Activated T-cell treated with anti-CD3 and anti-CD28 coated beads, Interleukin-2, amount 50 U/mL, for 24 hours (primary cell): ENCODE data around the gene C2orf76.

Source experiments
- DNase-seq: peaks from one replicate; pipeline ENCODE4 v3.0.0-alpha.2; 2020
- H3K27ac Mint-ChIP-seq: 2 replicates; pipeline ENCODE4 v1.8.0; 2020; ENCODE audit warnings: mild to moderate bottlenecking, mixed read lengths
- H3K27me3 Mint-ChIP-seq: 2 replicates; pipeline ENCODE4 v1.8.0; 2020; ENCODE audit warnings: mixed read lengths
- H3K36me3 Mint-ChIP-seq: 2 replicates; pipeline ENCODE4 v1.8.0; 2020; ENCODE audit warnings: low read depth, mixed read lengths
- H3K4me1 Mint-ChIP-seq: 2 replicates; pipeline ENCODE4 v1.8.0; 2020; ENCODE audit warnings: low read depth, mixed read lengths
- H3K4me3 Mint-ChIP-seq: 2 replicates; pipeline ENCODE4 v1.8.0; 2020; ENCODE audit warnings: mild to moderate bottlenecking, moderate library complexity, mixed read lengths
- H3K9me3 Mint-ChIP-seq: 2 replicates; pipeline ENCODE4 v1.8.0; 2020; ENCODE audit warnings: mixed read lengths

C2orf76 gene

GRCh38 chr2:119337749-119338148, 28.9 kb downstream of the C2orf76 start:
- Mint-ChIP-seq H3K27ac (no peak overlapping the region), H3K36me3 (peaks cover 21% of the 10 kb centered on the region), H3K4me3 (no peak overlapping the region), H3K4me1 (peaks cover 18% of the 10 kb centered on the region), H3K27me3 (no peaks in the 10 kb centered on the region), H3K9me3 (no peaks in the 10 kb centered on the region)
- no peak for DNase-seq

- Mint-ChIP-seq H3K4me1 (peaks cover 7% of the 10 kb centered on the region), H3K4me3 (no peak overlapping the region), H3K27ac (no peak overlapping the region), H3K27me3 (no peaks in the 10 kb centered on the region), H3K9me3 (no peaks in the 10 kb centered on the region), H3K36me3 (peaks cover 19% of the 10 kb centered on the region)
- DNase-seq: no peak
Observed at GRCh38 chr2:119333833-119334232, 32.8 kb downstream of the C2orf76 start.

- DNase-seq: no peak
- Mint-ChIP-seq H3K27me3 (no peaks in the 10 kb centered on the region), H3K36me3 (peaks cover 19% of the 10 kb centered on the region), H3K4me3 (no peak overlapping the region), H3K27ac (no peak overlapping the region), H3K9me3 (no peaks in the 10 kb centered on the region), H3K4me1 (peaks cover 3% of the 10 kb centered on the region)
Observed at GRCh38 chr2:119333360-119333759, 33.3 kb downstream of the C2orf76 start.

- DNase-seq: no peak
- Mint-ChIP-seq H3K36me3 (peaks cover 19% of the 10 kb centered on the region), H3K4me3 (no peak overlapping the region), H3K4me1 (no peaks in the 10 kb centered on the region), H3K9me3 (no peaks in the 10 kb centered on the region), H3K27ac (no peak overlapping the region), H3K27me3 (no peaks in the 10 kb centered on the region)
Observed at GRCh38 chr2:119332953-119333352, 33.7 kb downstream of the C2orf76 start.

GRCh38 chr2:119327431-119327830, 39.2 kb downstream of the C2orf76 start:
- Mint-ChIP-seq H3K27me3 (no peaks in the 10 kb centered on the region), H3K9me3 (no peaks in the 10 kb centered on the region), H3K27ac (no peak overlapping the region), H3K4me1 (no peaks in the 10 kb centered on the region), H3K4me3 (no peak overlapping the region), H3K36me3 (no peaks in the 10 kb centered on the region)
- no peak for DNase-seq

GRCh38 chr2:119326938-119327337, 39.7 kb downstream of the C2orf76 start:
- DNase-seq: no peak
- no peak overlapping the region for H3K27ac Mint-ChIP-seq
- no peaks in the 10 kb centered on the region for H3K36me3 Mint-ChIP-seq
- no peaks in the 10 kb centered on the region for H3K27me3 Mint-ChIP-seq
- H3K9me3 Mint-ChIP-seq: no peaks in the 10 kb centered on the region
- H3K4me1 Mint-ChIP-seq: no peaks in the 10 kb centered on the region
- H3K4me3 Mint-ChIP-seq: no peak overlapping the region

GRCh38 chr2:119324685-119325270, 41.9 kb downstream of the C2orf76 start:
- Mint-ChIP-seq H3K4me3 (no peak overlapping the region), H3K27ac (no peak overlapping the region), H3K27me3 (no peaks in the 10 kb centered on the region), H3K9me3 (no peaks in the 10 kb centered on the region), H3K4me1 (no peaks in the 10 kb centered on the region), H3K36me3 (no peaks in the 10 kb centered on the region)
- DNase-seq: no peak

GRCh38 chr2:119323459-119323858, 43.2 kb downstream of the C2orf76 start:
- Mint-ChIP-seq H3K36me3 (no peaks in the 10 kb centered on the region), H3K4me1 (no peaks in the 10 kb centered on the region), H3K27ac (no peak overlapping the region), H3K27me3 (no peaks in the 10 kb centered on the region), H3K4me3 (no peak overlapping the region), H3K9me3 (no peaks in the 10 kb centered on the region)
- DNase-seq: no peak

GRCh38 chr2:119319593-119319992, 47.0 kb downstream of the C2orf76 start:
- Mint-ChIP-seq H3K36me3 (peaks cover 5% of the 10 kb centered on the region), H3K9me3 (no peaks in the 10 kb centered on the region)

GRCh38 chr2:119317554-119317953, 49.1 kb downstream of the C2orf76 start:
- peaks cover 7% of the 10 kb centered on the region for H3K36me3 Mint-ChIP-seq
- no peaks in the 10 kb centered on the region for H3K27me3 Mint-ChIP-seq
- no peaks in the 10 kb centered on the region for H3K4me1 Mint-ChIP-seq
- no peaks in the 10 kb centered on the region for H3K9me3 Mint-ChIP-seq
- H3K4me3 Mint-ChIP-seq: no peak overlapping the region
- no peak overlapping the region for H3K27ac Mint-ChIP-seq
- no peak for DNase-seq

More at GRCh38 chr2:119319593-119319992, 47.0 kb downstream of the C2orf76 start:
- Mint-ChIP-seq H3K4me3 (no peak overlapping the region), H3K27me3 (no peaks in the 10 kb centered on the region), H3K27ac (no peak overlapping the region), H3K4me1 (no peaks in the 10 kb centered on the region)
- DNase-seq: no peak

- no peaks in the 10 kb centered on the region for H3K4me1 Mint-ChIP-seq
- no peak for DNase-seq
- no peaks in the 10 kb centered on the region for H3K27me3 Mint-ChIP-seq
Observed at GRCh38 chr2:119316066-119316465, 50.6 kb downstream of the C2orf76 start.

GRCh38 chr2:119315241-119315925, 51.3 kb downstream of the C2orf76 start:
- no peak overlapping the region for H3K27ac Mint-ChIP-seq
- H3K4me1 Mint-ChIP-seq: no peaks in the 10 kb centered on the region
- H3K4me3 Mint-ChIP-seq: no peak overlapping the region
- no peak for DNase-seq
- H3K36me3 Mint-ChIP-seq: peaks cover 15% of the 10 kb centered on the region
- no peaks in the 10 kb centered on the region for H3K27me3 Mint-ChIP-seq
- no peaks in the 10 kb centered on the region for H3K9me3 Mint-ChIP-seq

More at GRCh38 chr2:119316066-119316465, 50.6 kb downstream of the C2orf76 start:
- Mint-ChIP-seq H3K27ac (no peak overlapping the region), H3K36me3 (peaks cover 12% of the 10 kb centered on the region), H3K4me3 (no peak overlapping the region), H3K9me3 (no peaks in the 10 kb centered on the region)

- H3K4me3 Mint-ChIP-seq: no peak overlapping the region
- no peak overlapping the region for H3K27ac Mint-ChIP-seq
- no peaks in the 10 kb centered on the region for H3K9me3 Mint-ChIP-seq
- H3K4me1 Mint-ChIP-seq: no peaks in the 10 kb centered on the region
- H3K36me3 Mint-ChIP-seq: peaks cover 15% of the 10 kb centered on the region
- DNase-seq: no peak
- H3K27me3 Mint-ChIP-seq: no peaks in the 10 kb centered on the region
Observed at GRCh38 chr2:119311831-119312230, 54.8 kb downstream of the C2orf76 start.

GRCh38 chr2:119311371-119311770, 55.3 kb downstream of the C2orf76 start:
- no peaks in the 10 kb centered on the region for H3K27me3 Mint-ChIP-seq
- no peaks in the 10 kb centered on the region for H3K9me3 Mint-ChIP-seq
- H3K36me3 Mint-ChIP-seq: peaks cover 11% of the 10 kb centered on the region
- no peak overlapping the region for H3K27ac Mint-ChIP-seq
- DNase-seq: no peak
- H3K4me3 Mint-ChIP-seq: no peak overlapping the region
- no peaks in the 10 kb centered on the region for H3K4me1 Mint-ChIP-seq

GRCh38 chr2:119308793-119309330, 57.8 kb downstream of the C2orf76 start:
- Mint-ChIP-seq H3K9me3 (no peaks in the 10 kb centered on the region), H3K36me3 (peaks cover 8% of the 10 kb centered on the region), H3K27me3 (no peaks in the 10 kb centered on the region), H3K4me3 (no peak overlapping the region), H3K4me1 (no peaks in the 10 kb centered on the region), H3K27ac (no peak overlapping the region)
- no peak for DNase-seq
